DND-41 (cell line): Measurements from ENCODE around the gene SLC24A3.

ENCODE experiments used
- ATAC-seq: fragments of 200-7000 bp; cut with Tn5 transposase; 3 replicates; pipeline ENCODE4 v1.9.1; 2021; ENCODE audit warnings: low read depth; ENCODE audit not compliant: insufficient read depth
- DNase-seq: peaks from one replicate; pipeline ENCODE4 v3.0.0-alpha.2; 2020
- H2AFZ ChIP-seq: 2 replicates; pipeline ENCODE4 v1.6.0; 2012; ENCODE audit warnings: low read depth, low read length
- H3K27ac ChIP-seq: 2 replicates; pipeline ENCODE4 v1.5.1; 2012; ENCODE audit warnings: low read length, inconsistent platforms
- H3K27me3 ChIP-seq: fragments of 200-600 bp; sonication (generic); 2 replicates; pipeline ENCODE4 v1.6.0; 2012; ENCODE audit warnings: low read length, mild to moderate bottlenecking, inconsistent platforms; ENCODE audit not compliant: insufficient read depth, poor library complexity
- H3K36me3 ChIP-seq: 2 replicates; pipeline ENCODE4 v1.5.1; 2012; ENCODE audit warnings: low read length, inconsistent platforms; ENCODE audit not compliant: insufficient read depth
- H3K4me1 ChIP-seq: 2 replicates; pipeline ENCODE4 v1.5.1; 2012; ENCODE audit warnings: mild to moderate bottlenecking, low read length; ENCODE audit not compliant: insufficient read depth
- H3K4me2 ChIP-seq: 2 replicates; pipeline ENCODE4 v1.6.0; 2012; ENCODE audit warnings: mild to moderate bottlenecking, moderate library complexity, low read length, inconsistent platforms; ENCODE audit not compliant: insufficient read depth
- H3K4me3 ChIP-seq, 2 experiments: fragments of 200-600 bp in 1 of 2; shearing (Covaris generic) in 1 of 2; 2 replicates each; pipeline ENCODE4 v1.5.1; 2012 to 2016; ENCODE audit warnings: inconsistent platforms in 2 of 2, low read length in 2 of 2, mild to moderate bottlenecking in 2 of 2, low read depth in 1 of 2, moderate library complexity in 1 of 2
- H3K79me2 ChIP-seq: 2 replicates; pipeline ENCODE4 v1.6.0; 2012; ENCODE audit warnings: low read length, inconsistent platforms; ENCODE audit not compliant: insufficient read depth
- H3K9ac ChIP-seq: 2 replicates; pipeline ENCODE4 v1.6.0; 2012; ENCODE audit warnings: low read depth, mild to moderate bottlenecking, inconsistent platforms, low read length, moderate library complexity
- H3K9me3 ChIP-seq: 2 replicates; pipeline ENCODE4 v1.5.1; 2012; ENCODE audit warnings: low read length, moderate library complexity, mild to moderate bottlenecking, inconsistent platforms; ENCODE audit not compliant: insufficient read depth, severe bottlenecking
- H4K20me1 ChIP-seq: 2 replicates; pipeline ENCODE4 v1.6.0; 2012; ENCODE audit warnings: low read length; ENCODE audit not compliant: insufficient read depth
- EZH2 ChIP-seq: IDR thresholded peaks from 3 replicates; pipeline ENCODE4 v1.6.1; 2012; ENCODE audit warnings: borderline replicate concordance, low read depth, mild to moderate bottlenecking, moderate library complexity, low read length, inconsistent platforms; ENCODE audit not compliant: severe bottlenecking
- TF ChIP-seq, protein P1 (sequence below): IDR thresholded peaks from 2 replicates; pipeline ENCODE4 v1.5.1; 2012; ENCODE audit warnings: borderline replicate concordance, low read length, moderate library complexity, mild to moderate bottlenecking; ENCODE audit not compliant: poor library complexity, severe bottlenecking; ENCODE audit errors: extremely low read depth

SLC24A3 gene

DNA sequence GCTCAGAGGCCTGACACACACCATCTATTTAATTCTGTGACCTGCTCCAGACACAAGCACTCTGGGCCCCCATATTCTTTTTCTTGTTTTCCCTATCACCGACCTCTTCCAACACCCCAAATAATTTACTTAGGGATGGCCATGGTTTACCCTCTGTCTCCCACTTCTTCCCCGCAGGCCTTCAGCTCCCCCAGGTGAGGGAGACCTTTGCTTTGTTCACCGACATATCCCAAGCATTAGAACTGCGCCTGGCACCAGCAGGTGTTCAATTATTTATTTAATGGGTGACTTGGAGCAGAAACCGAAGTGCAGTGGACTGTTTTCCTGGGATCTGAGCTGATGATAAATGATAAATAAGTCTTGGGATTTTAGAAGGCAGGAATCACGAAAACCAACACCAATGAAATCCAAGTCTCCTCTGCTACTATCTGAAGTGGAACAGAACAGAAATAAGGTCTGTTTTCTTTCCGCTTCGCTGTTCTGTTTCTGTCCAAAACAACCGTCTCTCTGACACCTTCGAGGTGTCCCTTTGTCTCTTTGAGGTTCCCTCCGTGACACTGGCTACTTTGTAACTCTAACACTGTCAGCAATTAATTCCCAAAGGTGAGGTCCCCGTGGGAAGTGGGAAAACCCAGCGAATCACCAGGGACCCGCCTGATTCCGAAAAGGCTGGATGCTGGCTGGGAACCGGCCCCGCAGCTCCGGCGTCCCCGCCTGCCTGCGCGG, 544.5 kb downstream of the SLC24A3 start:
- Histone ChIP-seq H3K79me2 (no peaks in the 10 kb centered on the region), H3K36me3 (no peaks in the 10 kb centered on the region), H3K9ac (no peak overlapping the region), H2AFZ (no peak overlapping the region), H3K4me3 (no peak overlapping the region), H3K27me3 (no peaks in the 10 kb centered on the region), H3K27ac (no peak overlapping the region), H4K20me1 (no peaks in the 10 kb centered on the region; the same call in 1 of the 2 replicates), H3K4me1 (no peaks in the 10 kb centered on the region), H3K4me2 (no peak overlapping the region), H3K9me3 (no peaks in the 10 kb centered on the region)
- ATAC-seq: no peak
- TF ChIP-seq, protein P1, sequence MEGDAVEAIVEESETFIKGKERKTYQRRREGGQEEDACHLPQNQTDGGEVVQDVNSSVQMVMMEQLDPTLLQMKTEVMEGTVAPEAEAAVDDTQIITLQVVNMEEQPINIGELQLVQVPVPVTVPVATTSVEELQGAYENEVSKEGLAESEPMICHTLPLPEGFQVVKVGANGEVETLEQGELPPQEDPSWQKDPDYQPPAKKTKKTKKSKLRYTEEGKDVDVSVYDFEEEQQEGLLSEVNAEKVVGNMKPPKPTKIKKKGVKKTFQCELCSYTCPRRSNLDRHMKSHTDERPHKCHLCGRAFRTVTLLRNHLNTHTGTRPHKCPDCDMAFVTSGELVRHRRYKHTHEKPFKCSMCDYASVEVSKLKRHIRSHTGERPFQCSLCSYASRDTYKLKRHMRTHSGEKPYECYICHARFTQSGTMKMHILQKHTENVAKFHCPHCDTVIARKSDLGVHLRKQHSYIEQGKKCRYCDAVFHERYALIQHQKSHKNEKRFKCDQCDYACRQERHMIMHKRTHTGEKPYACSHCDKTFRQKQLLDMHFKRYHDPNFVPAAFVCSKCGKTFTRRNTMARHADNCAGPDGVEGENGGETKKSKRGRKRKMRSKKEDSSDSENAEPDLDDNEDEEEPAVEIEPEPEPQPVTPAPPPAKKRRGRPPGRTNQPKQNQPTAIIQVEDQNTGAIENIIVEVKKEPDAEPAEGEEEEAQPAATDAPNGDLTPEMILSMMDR: no peak
- no peak for TF ChIP-seq EZH2
- no peak for DNase-seq

DNA sequence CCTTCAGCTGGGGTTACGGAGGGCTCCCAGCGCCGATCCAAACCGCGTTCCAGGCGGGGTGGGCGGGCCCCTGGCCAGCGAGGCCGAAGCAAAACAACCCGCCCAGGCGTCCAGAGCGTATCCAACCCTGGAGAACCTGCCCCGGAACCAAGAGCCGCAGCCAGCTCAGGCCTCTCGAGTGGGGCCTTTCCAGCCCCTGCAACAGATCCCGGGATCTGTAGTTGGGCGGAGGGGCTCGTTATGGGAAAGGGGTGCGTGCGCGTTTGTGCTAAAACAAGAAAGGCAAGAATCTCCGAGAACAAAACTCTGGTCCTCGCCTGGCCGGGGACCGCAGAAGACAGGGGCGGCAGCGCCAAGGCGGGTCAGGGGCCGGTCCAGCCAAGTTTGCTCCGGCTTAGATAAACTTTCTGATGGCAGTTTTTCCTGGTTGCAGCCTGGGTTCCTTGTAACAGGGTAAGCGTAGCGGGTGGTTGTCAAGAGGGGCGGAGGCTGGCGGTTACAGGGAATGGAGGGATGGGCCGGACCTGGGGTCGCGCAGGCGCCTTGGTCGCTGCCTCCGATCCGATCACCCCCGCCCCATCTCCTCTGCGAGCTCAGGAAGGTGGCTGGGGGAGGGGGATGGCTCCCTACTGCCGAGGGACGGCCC, 545.2 kb downstream of the SLC24A3 start:
- no peaks in the 10 kb centered on the region for H3K4me1 ChIP-seq
- DNase-seq (no peak), ATAC-seq (no peak)
- H3K27ac ChIP-seq: no peak overlapping the region
- H3K27me3 ChIP-seq: no peaks in the 10 kb centered on the region
- TF ChIP-seq EZH2: no peak
- TF ChIP-seq, protein P1: no peak
- H3K79me2 ChIP-seq: no peaks in the 10 kb centered on the region
- no peaks in the 10 kb centered on the region for H3K36me3 ChIP-seq
- no peaks in the 10 kb centered on the region; the same call in 1 of the 2 replicates for H4K20me1 ChIP-seq
- no peak overlapping the region for H3K4me3 ChIP-seq
- H3K9me3 ChIP-seq: no peaks in the 10 kb centered on the region
- H3K4me2 ChIP-seq: no peak overlapping the region
- no peak overlapping the region for H3K9ac ChIP-seq
- no peak overlapping the region for H2AFZ ChIP-seq

DNA sequence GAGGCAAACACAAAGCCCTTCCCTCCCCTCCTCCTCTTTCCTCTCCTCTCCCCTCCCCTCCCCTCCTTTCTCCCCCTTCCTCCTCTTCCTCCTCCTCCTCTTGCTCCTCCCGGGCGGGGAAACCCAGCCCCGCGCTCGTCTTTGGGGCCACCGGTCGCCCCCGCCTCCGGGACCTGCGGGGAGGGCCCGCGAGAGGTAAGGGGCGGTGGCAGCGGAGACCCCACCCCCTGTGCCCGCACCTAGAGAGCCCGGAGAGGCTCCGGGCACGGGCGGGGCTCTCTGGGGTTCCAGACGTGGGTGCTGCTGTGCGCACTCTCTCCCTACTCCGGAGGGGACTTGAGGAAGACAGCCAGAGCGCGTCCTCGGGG, 545.7 kb downstream of the SLC24A3 start, which contains the start of gene RIN2:
Gene RIN2, plus strand, starts transcription at position 126 of the 368 bp plus-strand sequence. CDS start 131,344 bp downstream, outside the sequence.
- Histone ChIP-seq H3K9ac (no peak within 1 kb of the TSS), H2AFZ (no peak within 1 kb of the TSS), H3K36me3 (no peaks in the 10 kb centered on the region), H3K4me3 (no peak within 1 kb of the TSS), H3K9me3 (no peaks in the 10 kb centered on the region), H3K27ac (no peak within 1 kb of the TSS), H3K27me3 (no peaks in the 10 kb centered on the region), H4K20me1 (no peaks in the 10 kb centered on the region; the same call in 1 of the 2 replicates), H3K79me2 (no peaks in the 10 kb centered on the region), H3K4me1 (no peaks in the 10 kb centered on the region), H3K4me2 (no peak within 1 kb of the TSS)
- DNase-seq (no peak), ATAC-seq (no peak)
- no peak for TF ChIP-seq EZH2
- TF ChIP-seq, protein P1: no peak
